ENCODE data around the gene MSRB1. TPM values are rescaled to one million over a fixed set of nuclear protein-coding genes. Genes with fewer than 3 reads are reported as not detected.

MSRB1 gene
- total RNA-seq, 2 experiments from 2014 or later: 17.9 TPM

GRCh38 chr16:1914084-1914608 is 28.9 kb downstream of the MSRB1 start:
- Mint-ChIP-seq H3K27ac (no peak overlapping the region), H3K4me1 (no peaks in the 10 kb centered on the region), H3K27me3 (peaks cover 30% of the 10 kb centered on the region), H3K36me3 (ENCODE audit: low read depth) (no peaks in the 10 kb centered on the region), H3K4me3 (no peak overlapping the region), H3K9me3 (no peaks in the 10 kb centered on the region)
- CTCF ChIA-PET: interaction anchor here (0.6 kb wide), 1 partner anchor 86 kb away, joined by 3 read pairs; no protein-coding TSS in a partner anchor
- DNase-seq: no peak
- POLR2A ChIA-PET: no interaction called here

- POLR2A ChIA-PET: no interaction called here
- peaks cover 29% of the 10 kb centered on the region for H3K27me3 Mint-ChIP-seq
- no peaks in the 10 kb centered on the region for H3K36me3 Mint-ChIP-seq (ENCODE audit: low read depth)
- DNase-seq: no peak
- CTCF ChIA-PET: no interaction called here
- no peak overlapping the region for H3K4me3 Mint-ChIP-seq
- H3K27ac Mint-ChIP-seq: no peak overlapping the region
- H3K9me3 Mint-ChIP-seq: no peaks in the 10 kb centered on the region
- H3K4me1 Mint-ChIP-seq: no peaks in the 10 kb centered on the region
These were observed 29.5 kb downstream of the MSRB1 start for GRCh38 chr16:1913327-1914083.

GRCh38 chr16:1912215-1912543 is 30.8 kb downstream of the MSRB1 start:
- Mint-ChIP-seq H3K4me3 (no peak overlapping the region), H3K9me3 (no peaks in the 10 kb centered on the region), H3K27ac (no peak overlapping the region), H3K4me1 (no peaks in the 10 kb centered on the region), H3K36me3 (ENCODE audit: low read depth) (no peaks in the 10 kb centered on the region), H3K27me3 (peaks cover 26% of the 10 kb centered on the region)
- CTCF ChIA-PET: no interaction called here
- no peak for DNase-seq
- POLR2A ChIA-PET: no interaction called here

- no peaks in the 10 kb centered on the region for H3K9me3 Mint-ChIP-seq
- no peak for DNase-seq
- H3K27me3 Mint-ChIP-seq: peaks cover 21% of the 10 kb centered on the region
- H3K4me1 Mint-ChIP-seq: no peaks in the 10 kb centered on the region
- no peak overlapping the region for H3K27ac Mint-ChIP-seq
- ChIA-PET POLR2A (no interaction called here), CTCF (no interaction called here)
- H3K36me3 Mint-ChIP-seq (ENCODE audit: low read depth): no peaks in the 10 kb centered on the region
- no peak overlapping the region for H3K4me3 Mint-ChIP-seq
These were observed 31.4 kb downstream of the MSRB1 start for GRCh38 chr16:1911467-1912214.

- ChIA-PET CTCF (no interaction called here), POLR2A (no interaction called here)
- Mint-ChIP-seq H3K36me3 (ENCODE audit: low read depth) (no peaks in the 10 kb centered on the region), H3K4me1 (no peaks in the 10 kb centered on the region), H3K27me3 (peaks cover 6% of the 10 kb centered on the region), H3K27ac (no peak overlapping the region), H3K9me3 (no peaks in the 10 kb centered on the region), H3K4me3 (no peak overlapping the region)
- no peak for DNase-seq
These were observed 33.3 kb downstream of the MSRB1 start for GRCh38 chr16:1909561-1910231.

- Mint-ChIP-seq H3K9me3 (no peaks in the 10 kb centered on the region), H3K4me1 (no peaks in the 10 kb centered on the region), H3K27me3 (peaks cover 9% of the 10 kb centered on the region), H3K4me3 (no peak overlapping the region), H3K36me3 (ENCODE audit: low read depth) (no peaks in the 10 kb centered on the region), H3K27ac (no peak overlapping the region)
- CTCF ChIA-PET: interaction anchor here (0.8 kb wide), 1 partner anchor 20 kb away, joined by 4 read pairs; no protein-coding TSS in a partner anchor
- POLR2A ChIA-PET: no interaction called here
- DNase-seq: no peak
These were observed 34.0 kb downstream of the MSRB1 start for GRCh38 chr16:1908983-1909382.

- H3K4me1 Mint-ChIP-seq: no peaks in the 10 kb centered on the region
- no peak for DNase-seq
- no peaks in the 10 kb centered on the region for H3K9me3 Mint-ChIP-seq
- peaks cover 9% of the 10 kb centered on the region for H3K27me3 Mint-ChIP-seq
- no peaks in the 10 kb centered on the region for H3K36me3 Mint-ChIP-seq (ENCODE audit: low read depth)
- H3K27ac Mint-ChIP-seq: no peak overlapping the region
- no peak overlapping the region for H3K4me3 Mint-ChIP-seq
- CTCF ChIA-PET: interaction anchor here (0.8 kb wide), 1 partner anchor 21 kb away, joined by 4 read pairs; no protein-coding TSS in a partner anchor
- POLR2A ChIA-PET: no interaction called here
These were observed 34.8 kb downstream of the MSRB1 start for GRCh38 chr16:1908184-1908583.

GRCh38 chr16:1907226-1907860 is 35.7 kb downstream of the MSRB1 start:
- Mint-ChIP-seq H3K36me3 (ENCODE audit: low read depth) (no peaks in the 10 kb centered on the region), H3K9me3 (no peaks in the 10 kb centered on the region), H3K27ac (no peak overlapping the region), H3K27me3 (peaks cover 9% of the 10 kb centered on the region), H3K4me3 (no peak overlapping the region), H3K4me1 (no peaks in the 10 kb centered on the region)
- no peak for DNase-seq
- ChIA-PET CTCF (no interaction called here), POLR2A (no interaction called here)

GRCh38 chr16:1906846-1907165 is 36.2 kb downstream of the MSRB1 start:
- Mint-ChIP-seq H3K4me3 (no peak overlapping the region), H3K9me3 (no peaks in the 10 kb centered on the region), H3K4me1 (no peaks in the 10 kb centered on the region), H3K36me3 (ENCODE audit: low read depth) (no peaks in the 10 kb centered on the region), H3K27ac (no peak overlapping the region), H3K27me3 (peaks cover 9% of the 10 kb centered on the region)
- ChIA-PET CTCF (no interaction called here), POLR2A (no interaction called here)
- no peak for DNase-seq

- H3K4me3 Mint-ChIP-seq: no peak overlapping the region
- peaks cover 9% of the 10 kb centered on the region for H3K27me3 Mint-ChIP-seq
- ChIA-PET POLR2A (no interaction called here), CTCF (no interaction called here)
- no peaks in the 10 kb centered on the region for H3K36me3 Mint-ChIP-seq (ENCODE audit: low read depth)
- no peak overlapping the region for H3K27ac Mint-ChIP-seq
- DNase-seq: no peak
- no peaks in the 10 kb centered on the region for H3K9me3 Mint-ChIP-seq
- no peaks in the 10 kb centered on the region for H3K4me1 Mint-ChIP-seq
These were observed 36.7 kb downstream of the MSRB1 start for GRCh38 chr16:1906055-1906845.

- H3K27me3 Mint-ChIP-seq: peaks cover 9% of the 10 kb centered on the region
- H3K9me3 Mint-ChIP-seq: no peaks in the 10 kb centered on the region
- ChIA-PET CTCF (no interaction called here), POLR2A (no interaction called here)
- no peaks in the 10 kb centered on the region for H3K36me3 Mint-ChIP-seq (ENCODE audit: low read depth)
- H3K4me3 Mint-ChIP-seq: no peak overlapping the region
- H3K4me1 Mint-ChIP-seq: no peaks in the 10 kb centered on the region
- no peak overlapping the region for H3K27ac Mint-ChIP-seq
- no peak for DNase-seq
These were observed 38.9 kb downstream of the MSRB1 start for GRCh38 chr16:1903845-1904840.

- Mint-ChIP-seq H3K27ac (no peak overlapping the region), H3K9me3 (no peaks in the 10 kb centered on the region), H3K27me3 (peaks cover 4% of the 10 kb centered on the region), H3K36me3 (ENCODE audit: low read depth) (no peaks in the 10 kb centered on the region), H3K4me3 (no peak overlapping the region), H3K4me1 (no peaks in the 10 kb centered on the region)
- CTCF ChIA-PET: no interaction called here
- no peak for DNase-seq
- POLR2A ChIA-PET: no interaction called here
These were observed 39.8 kb downstream of the MSRB1 start for GRCh38 chr16:1903220-1903574.
